OCI-LY1 (cell line): ENCODE measurements around the gene RWDD4.

Source experiments
- EZH2 ChIP-seq: fragments of 200-600 bp; sonication (generic), shearing (Covaris generic); IDR thresholded peaks from 2 replicates; pipeline ENCODE4 v1.8.0; 2017; ENCODE audit warnings: borderline replicate concordance, mixed run types, mild to moderate bottlenecking, antibody characterized with exemption, low read length, moderate library complexity, mixed read lengths
- TF ChIP-seq, protein P1 (sequence below): fragments of 200-600 bp; sonication (generic), shearing (Covaris generic); IDR thresholded peaks from 2 replicates; pipeline ENCODE4 v1.5.1; 2017; ENCODE audit warnings: mild to moderate bottlenecking, antibody characterized with exemption, low read length, moderate library complexity, mixed read lengths

DNA sequence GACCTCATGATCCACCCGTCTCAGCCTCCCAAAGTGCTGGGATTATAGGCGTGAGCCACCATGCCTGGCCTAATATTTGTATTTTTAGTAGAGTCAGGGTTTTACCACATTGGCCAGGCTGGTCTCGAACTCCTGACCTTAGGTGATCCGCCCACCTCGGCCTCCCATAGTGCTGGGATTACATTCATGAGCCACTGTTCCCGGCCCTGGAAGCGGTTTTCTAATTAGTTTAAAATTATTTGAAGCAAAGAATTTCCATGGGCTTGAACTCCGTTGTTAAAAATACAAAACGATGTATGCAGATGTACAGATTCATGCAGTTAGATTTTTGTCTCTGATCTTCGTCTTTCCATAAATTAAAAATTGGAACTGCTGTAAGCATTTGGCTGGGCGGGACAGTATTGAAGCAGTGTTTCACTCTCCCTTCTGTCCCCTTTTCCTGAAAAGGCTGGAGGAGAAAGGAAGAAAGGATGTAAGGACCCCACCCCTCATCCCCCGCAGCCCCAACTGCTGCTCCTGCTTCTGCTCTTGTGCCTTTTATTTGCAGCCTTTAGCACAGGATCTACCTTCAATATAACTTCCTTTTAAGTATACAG lies 12.1 kb upstream of the RWDD4 start:
- TF ChIP-seq, protein P1, sequence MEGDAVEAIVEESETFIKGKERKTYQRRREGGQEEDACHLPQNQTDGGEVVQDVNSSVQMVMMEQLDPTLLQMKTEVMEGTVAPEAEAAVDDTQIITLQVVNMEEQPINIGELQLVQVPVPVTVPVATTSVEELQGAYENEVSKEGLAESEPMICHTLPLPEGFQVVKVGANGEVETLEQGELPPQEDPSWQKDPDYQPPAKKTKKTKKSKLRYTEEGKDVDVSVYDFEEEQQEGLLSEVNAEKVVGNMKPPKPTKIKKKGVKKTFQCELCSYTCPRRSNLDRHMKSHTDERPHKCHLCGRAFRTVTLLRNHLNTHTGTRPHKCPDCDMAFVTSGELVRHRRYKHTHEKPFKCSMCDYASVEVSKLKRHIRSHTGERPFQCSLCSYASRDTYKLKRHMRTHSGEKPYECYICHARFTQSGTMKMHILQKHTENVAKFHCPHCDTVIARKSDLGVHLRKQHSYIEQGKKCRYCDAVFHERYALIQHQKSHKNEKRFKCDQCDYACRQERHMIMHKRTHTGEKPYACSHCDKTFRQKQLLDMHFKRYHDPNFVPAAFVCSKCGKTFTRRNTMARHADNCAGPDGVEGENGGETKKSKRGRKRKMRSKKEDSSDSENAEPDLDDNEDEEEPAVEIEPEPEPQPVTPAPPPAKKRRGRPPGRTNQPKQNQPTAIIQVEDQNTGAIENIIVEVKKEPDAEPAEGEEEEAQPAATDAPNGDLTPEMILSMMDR: no peak
- TF ChIP-seq EZH2: no peak
